Hepatocyte (in vitro differentiated cells): ENCODE data around the gene PCSK6. TPM values are rescaled to one million over a fixed set of nuclear protein-coding genes. Genes with fewer than 3 reads are reported as not detected.

Experiments used
- DNase-seq: peaks from one replicate; pipeline ENCODE4 v3.0.0-alpha.2; 2016; ENCODE audit warnings: low spot score
- H2AFZ ChIP-seq: fragments of 200-600 bp; sonication (generic); 2 replicates; pipeline ENCODE4 v1.6.0; 2016; ENCODE audit warnings: antibody characterized with exemption, mild to moderate bottlenecking
- H3K27ac ChIP-seq: fragments of 200-600 bp; sonication (generic); 2 replicates; pipeline ENCODE4 v1.5.1; 2016; ENCODE audit warnings: mild to moderate bottlenecking
- H3K27me3 ChIP-seq: fragments of 200-600 bp; sonication (generic); 2 replicates; pipeline ENCODE4 v1.6.1; 2016
- H3K36me3 ChIP-seq: fragments of 200-600 bp; sonication (generic); replicated peaks from 2 replicates; pipeline ENCODE4 v1.5.1; 2016; ENCODE audit warnings: low read depth; ENCODE audit not compliant: insufficient read depth
- H3K4me1 ChIP-seq: fragments of 200-600 bp; sonication (generic); 2 replicates; pipeline ENCODE4 v1.5.1; 2016; ENCODE audit warnings: mild to moderate bottlenecking, moderate library complexity; ENCODE audit not compliant: insufficient read depth
- H3K4me2 ChIP-seq: fragments of 200-600 bp; sonication (generic); 2 replicates; pipeline ENCODE4 v1.6.0; 2016
- H3K4me3 ChIP-seq: fragments of 200-600 bp; sonication (generic); 2 replicates; pipeline ENCODE4 v1.5.1; 2016; ENCODE audit warnings: mild to moderate bottlenecking
- H3K79me2 ChIP-seq: fragments of 200-600 bp; sonication (generic); 2 replicates; pipeline ENCODE4 v1.6.0; 2017; ENCODE audit warnings: mild to moderate bottlenecking
- H3K9me2 ChIP-seq: fragments of 200-600 bp; sonication (generic); replicated peaks from 2 replicates; pipeline ENCODE4 v1.6.0; 2017; ENCODE audit warnings: mild to moderate bottlenecking; ENCODE audit not compliant: insufficient read depth
- H3K9me3 ChIP-seq: fragments of 200-600 bp; sonication (generic); 2 replicates; pipeline ENCODE4 v1.5.1; 2016; ENCODE audit warnings: low read depth, mild to moderate bottlenecking
- H4K20me1 ChIP-seq: fragments of 200-600 bp; sonication (generic); 2 replicates; pipeline ENCODE4 v1.6.0; 2016; ENCODE audit warnings: mild to moderate bottlenecking; ENCODE audit not compliant: insufficient read depth, poor library complexity, severe bottlenecking
- CTCF ChIP-seq: fragments of 200-600 bp; sonication (generic); IDR thresholded peaks from 2 replicates; pipeline ENCODE4 v1.5.1; 2016; ENCODE audit warnings: antibody characterized with exemption, mild to moderate bottlenecking; ENCODE audit not compliant: poor library complexity
- EZH2 ChIP-seq: fragments of 200-600 bp; sonication (generic); IDR thresholded peaks from 2 replicates; pipeline ENCODE4 v1.6.1; 2016; ENCODE audit warnings: antibody characterized with exemption, mild to moderate bottlenecking, borderline replicate concordance
- EZH2phosphoT487 ChIP-seq: fragments of 200-600 bp; sonication (generic); IDR thresholded peaks from one replicate; pipeline ENCODE4 v1.6.1; 2018; ENCODE audit warnings: antibody characterized with exemption, mild to moderate bottlenecking, low read depth, moderate library complexity; ENCODE audit not compliant: unreplicated experiment, severe bottlenecking
- WGBS: methylation state at CpG from one replicate; pipeline ENCODE4 v1.1.6; 2016; ENCODE audit warnings: low lambda C conversion rate; ENCODE audit errors: missing lambda C conversion rate; 5-methylcytosine and 5-hydroxymethylcytosine counted together
- polyA plus RNA-seq: library from polyadenylated mRNA; unstranded; fragments of >200 nt; fragmentation: Nextera tagmentation; extraction: Ambion mirVana; gene quantifications from 2 replicates; pipeline ENCODE4 v1.2.1, GENCODE V29; 2016
- total RNA-seq: library from RNA; depleted of rRNA; stranded (reverse); fragments of >200 nt; gene quantifications from 2 replicates; pipeline ENCODE4 v1.2.3, GENCODE V29; 2014

PCSK6 gene
- total and polyA plus RNA-seq, 2 experiments from 2014 or later = 31.7 to 40.5 TPM

GRCh38 chr15:101310508-101310907, 179.0 kb downstream of the PCSK6 start:
- no peak overlapping the region for H2AFZ ChIP-seq
- no peaks in the 10 kb centered on the region for H4K20me1 ChIP-seq
- no peak overlapping the region for H3K4me3 ChIP-seq
- no peak for DNase-seq
- no peaks in the 10 kb centered on the region for H3K4me1 ChIP-seq
- H3K36me3 ChIP-seq = no peaks in the 10 kb centered on the region
- no peak for TF ChIP-seq CTCF
- TF ChIP-seq EZH2 = no peak
- no peak for TF ChIP-seq EZH2phosphoT487
- H3K79me2 ChIP-seq = no peaks in the 10 kb centered on the region
- no peak overlapping the region for H3K4me2 ChIP-seq
- H3K27ac ChIP-seq = no peak overlapping the region
- H3K9me3 ChIP-seq = no peaks in the 10 kb centered on the region
- H3K9me2 ChIP-seq = no peaks in the 10 kb centered on the region
- WGBS = 94% methylated on average over 7 of the region's 7 CpGs
- no peaks in the 10 kb centered on the region for H3K27me3 ChIP-seq

GRCh38 chr15:101310161-101310480, 179.4 kb downstream of the PCSK6 start:
- Histone ChIP-seq H2AFZ (no peak overlapping the region), H3K79me2 (no peaks in the 10 kb centered on the region), H3K4me2 (no peak overlapping the region), H3K27me3 (no peaks in the 10 kb centered on the region), H3K9me2 (no peaks in the 10 kb centered on the region), H3K4me1 (no peaks in the 10 kb centered on the region), H3K9me3 (no peaks in the 10 kb centered on the region), H4K20me1 (no peaks in the 10 kb centered on the region), H3K27ac (no peak overlapping the region), H3K36me3 (no peaks in the 10 kb centered on the region), H3K4me3 (no peak overlapping the region)
- WGBS = 96% methylated on average over 7 of the region's 7 CpGs
- no peak for DNase-seq
- TF ChIP-seq CTCF (no peak), EZH2 (no peak), EZH2phosphoT487 (no peak)

GRCh38 chr15:101309436-101310160, 179.9 kb downstream of the PCSK6 start:
- Histone ChIP-seq H3K4me3 (no peak overlapping the region), H3K9me2 (no peaks in the 10 kb centered on the region), H3K27me3 (no peaks in the 10 kb centered on the region), H2AFZ (no peak overlapping the region), H3K36me3 (no peaks in the 10 kb centered on the region), H3K4me2 (no peak overlapping the region), H3K27ac (no peak overlapping the region), H3K4me1 (no peaks in the 10 kb centered on the region), H4K20me1 (no peaks in the 10 kb centered on the region), H3K9me3 (no peaks in the 10 kb centered on the region), H3K79me2 (no peaks in the 10 kb centered on the region)
- DNase-seq = no peak
- TF ChIP-seq EZH2 = no peak
- TF ChIP-seq CTCF = no peak
- no peak for TF ChIP-seq EZH2phosphoT487
- WGBS = 88% methylated on average over 26 of the region's 26 CpGs
